Neural cell (in vitro differentiated cells): ENCODE measurements around the gene PPM1N. TPM values are rescaled to one million over a fixed set of nuclear protein-coding genes. Genes with fewer than 3 reads are reported as not detected.

ENCODE experiments used
- H2AFZ ChIP-seq: fragments of 200-600, 300-800 bp; sonication (generic), shearing (Covaris generic); 2 replicates; pipeline ENCODE4 v1.6.0; 2014; ENCODE audit warnings: low read depth, mild to moderate bottlenecking, antibody characterized with exemption, low read length, moderate library complexity
- H3F3A ChIP-seq: fragments of 200-600 bp; shearing (Covaris generic); 2 replicates; pipeline ENCODE4 v1.6.1; 2016; ENCODE audit warnings: mild to moderate bottlenecking, moderate library complexity, mixed read lengths, antibody characterized with exemption, low read length; ENCODE audit not compliant: insufficient read depth, poor library complexity, severe bottlenecking
- H3K27ac ChIP-seq: fragments of 200-600, 300-800 bp; sonication (generic), shearing (Covaris generic); 2 replicates; pipeline ENCODE4 v1.5.1; 2014; ENCODE audit warnings: mild to moderate bottlenecking, low read length, moderate library complexity
- H3K27me3 ChIP-seq: fragments of 300-800, 200-600 bp; sonication (generic), shearing (Covaris generic); 2 replicates; pipeline ENCODE4 v1.6.0; 2014; ENCODE audit warnings: mild to moderate bottlenecking, low read depth, low read length, moderate library complexity; ENCODE audit not compliant: insufficient read depth
- H3K36me3 ChIP-seq: fragments of 300-800, 200-600 bp; sonication (generic), shearing (Covaris generic); 2 replicates; pipeline ENCODE4 v1.5.1; 2014; ENCODE audit warnings: mild to moderate bottlenecking, antibody characterized with exemption, low read length, moderate library complexity; ENCODE audit not compliant: insufficient read depth
- H3K4me2 ChIP-seq: fragments of 300-800, 200-600 bp; sonication (generic), shearing (Covaris generic); 2 replicates; pipeline ENCODE4 v1.6.0; 2014; ENCODE audit warnings: mild to moderate bottlenecking, low read length
- H3K4me3 ChIP-seq: fragments of 300-800, 200-600 bp; sonication (generic), shearing (Covaris generic); 2 replicates; pipeline ENCODE4 v1.5.1; 2014; ENCODE audit warnings: mild to moderate bottlenecking, low read length, moderate library complexity
- H3K79me2 ChIP-seq: fragments of 200-600 bp; shearing (Covaris generic); replicated peaks from 2 replicates; pipeline ENCODE4 v1.6.0; 2014; ENCODE audit warnings: mild to moderate bottlenecking, low read length, moderate library complexity; ENCODE audit not compliant: insufficient read depth
- H3K9ac ChIP-seq: fragments of 300-800, 200-600 bp; sonication (generic), shearing (Covaris generic); 2 replicates; pipeline ENCODE4 v1.6.1; 2016; ENCODE audit warnings: mild to moderate bottlenecking, low read length, mixed read lengths
- H3K9me2 ChIP-seq: fragments of 200-600 bp; shearing (Covaris generic); 2 replicates; pipeline ENCODE4 v1.6.1; 2016; ENCODE audit warnings: mild to moderate bottlenecking, low read length, mixed read lengths; ENCODE audit not compliant: insufficient read depth
- H3K9me3 ChIP-seq: fragments of 200-600, 300-800 bp; sonication (generic), shearing (Covaris generic); 2 replicates; pipeline ENCODE4 v1.6.1; 2016; ENCODE audit warnings: mild to moderate bottlenecking, mixed run types, low read length, moderate library complexity, mixed read lengths
- H4K20me1 ChIP-seq: fragments of 200-600 bp; shearing (Covaris generic); 2 replicates; pipeline ENCODE4 v1.6.1; 2016; ENCODE audit warnings: mild to moderate bottlenecking, mixed run types; ENCODE audit not compliant: insufficient read depth
- CTCF ChIP-seq: fragments of 450-650 bp; IDR thresholded peaks from 2 replicates; pipeline ENCODE4 v1.5.1; 2014; ENCODE audit warnings: antibody characterized with exemption, mild to moderate bottlenecking, moderate library complexity; ENCODE audit not compliant: poor library complexity, severe bottlenecking
- EP300 ChIP-seq: fragments of 450-650 bp; conservative IDR thresholded peaks from 2 replicates; pipeline ENCODE4 v1.6.1; 2014; ENCODE audit warnings: antibody characterized with exemption, mild to moderate bottlenecking, moderate library complexity; ENCODE audit not compliant: poor library complexity, severe bottlenecking
- EZH2 ChIP-seq: fragments of 200-600, 300-800 bp; shearing (Covaris generic), sonication (generic); IDR thresholded peaks from 2 replicates; pipeline ENCODE4 v1.6.1; 2014; ENCODE audit warnings: antibody characterized with exemption, low read length, borderline replicate concordance, mild to moderate bottlenecking; ENCODE audit not compliant: insufficient read depth, poor library complexity, severe bottlenecking
- MXI1 ChIP-seq: fragments of 450-650 bp; conservative IDR thresholded peaks from 2 replicates; pipeline ENCODE4 v1.6.1; 2014; ENCODE audit warnings: antibody characterized with exemption, mild to moderate bottlenecking; ENCODE audit not compliant: poor library complexity, severe bottlenecking
- RAD21 ChIP-seq: fragments of 450-650 bp; conservative IDR thresholded peaks from 2 replicates; pipeline ENCODE4 v1.6.1; 2014; ENCODE audit warnings: antibody characterized with exemption, mild to moderate bottlenecking, moderate library complexity
- REST ChIP-seq: IDR thresholded peaks from 2 replicates; pipeline ENCODE4 v1.6.1; 2012; ENCODE audit warnings: borderline replicate concordance
- SMC3 ChIP-seq: fragments of 450-650 bp; conservative IDR thresholded peaks from 2 replicates; pipeline ENCODE4 v1.6.1; 2014; ENCODE audit warnings: antibody characterized with exemption, mild to moderate bottlenecking, moderate library complexity; ENCODE audit not compliant: poor library complexity
- TAF1 ChIP-seq: IDR thresholded peaks from 2 replicates; pipeline ENCODE4 v1.6.1; 2012; ENCODE audit warnings: low read depth
- polyA plus RNA-seq: library from polyadenylated mRNA; depleted of rRNA; stranded (reverse); fragments of >200 nt; gene quantifications from 2 replicates; pipeline ENCODE4 v1.2.3, GENCODE V29; 2014

Gene PPM1N
- polyA plus RNA-seq, 1 donor from 2014 or later = 1.0 TPM

GRCh38 chr19:45476304-45476703 lies 21.9 kb upstream of the PPM1N start:
- H4K20me1 ChIP-seq = no peaks in the 10 kb centered on the region
- TF ChIP-seq TAF1 = no peak
- TF ChIP-seq MXI1 = no peak
- no peak for TF ChIP-seq RAD21
- no peaks in the 10 kb centered on the region for H3F3A ChIP-seq
- no peak overlapping the region for H3K4me3 ChIP-seq
- no peak overlapping the region for H2AFZ ChIP-seq
- no peak overlapping the region for H3K4me2 ChIP-seq
- H3K27ac ChIP-seq = no peak overlapping the region
- peaks cover 20% of the 10 kb centered on the region for H3K27me3 ChIP-seq
- H3K36me3 ChIP-seq = no peaks in the 10 kb centered on the region
- H3K9me3 ChIP-seq = no peaks in the 10 kb centered on the region
- H3K9ac ChIP-seq = no peak overlapping the region
- no peaks in the 10 kb centered on the region for H3K79me2 ChIP-seq
- H3K9me2 ChIP-seq = no peaks in the 10 kb centered on the region

GRCh38 chr19:45477186-45477585 lies 21.1 kb upstream of the PPM1N start:
- Histone ChIP-seq H2AFZ (no peak overlapping the region), H3K27ac (no peak overlapping the region)

More at GRCh38 chr19:45477186-45477585, 21.1 kb upstream of the PPM1N start:
- Histone ChIP-seq H3K27me3 (peaks cover 14% of the 10 kb centered on the region), H3K9ac (no peak overlapping the region), H3K4me2 (no peak overlapping the region), H4K20me1 (no peaks in the 10 kb centered on the region), H3K4me3 (no peak overlapping the region), H3K36me3 (no peaks in the 10 kb centered on the region), H3F3A (no peaks in the 10 kb centered on the region), H3K9me2 (no peaks in the 10 kb centered on the region), H3K79me2 (no peaks in the 10 kb centered on the region), H3K9me3 (no peaks in the 10 kb centered on the region)
- TF ChIP-seq TAF1 = no peak
- TF ChIP-seq SMC3 = no peak
- no peak for TF ChIP-seq EP300
- no peak for TF ChIP-seq EZH2
- TF ChIP-seq MXI1 = no peak
- TF ChIP-seq REST = no peak
- TF ChIP-seq CTCF = no peak
- no peak for TF ChIP-seq RAD21
